Measurements from ENCODE around the gene ZNF507. TPM values are rescaled to one million over a fixed set of nuclear protein-coding genes. Genes with fewer than 3 reads are reported as not detected.
"Not testable (repeated sequence)": the region's sequence is repeated elsewhere in the genome, so short reads cannot be mapped to it uniquely, and the experiment has no call there.

Gene ZNF507
- total and polyA plus RNA-seq, 2 donors: 8.9 to 35.5 TPM

- Histone ChIP-seq H3K4me1 (ENCODE audit: insufficient read depth) (no peaks in the 10 kb centered on the region), H3K4me3 (ENCODE audit: low read depth, low read length) (no peak overlapping the region), H3K36me3 (ENCODE audit: insufficient read depth) (no peaks in the 10 kb centered on the region), H3K27ac (ENCODE audit: low read depth) (no peak overlapping the region)
- WGBS: 83% methylated on average over 6 of the region's 6 CpGs
- DNase-seq (ENCODE audit: extremely low spot score): no peak
Measured at GRCh38 chr19:32367063-32367462, 21.7 kb downstream of the ZNF507 start.

GRCh38 chr19:32367948-32368536, 22.6 kb downstream of the ZNF507 start:
- H3K4me1 ChIP-seq (ENCODE audit: insufficient read depth): no peaks in the 10 kb centered on the region
- WGBS: 90% methylated on average over 3 of the region's 3 CpGs
- no peaks in the 10 kb centered on the region for H3K36me3 ChIP-seq (ENCODE audit: insufficient read depth)
- no peak overlapping the region for H3K27ac ChIP-seq (ENCODE audit: low read depth)
- no peak overlapping the region for H3K4me3 ChIP-seq (ENCODE audit: low read depth, low read length)
- DNase-seq (ENCODE audit: extremely low spot score): no peak

GRCh38 chr19:32368787-32369186, 23.4 kb downstream of the ZNF507 start:
- no peak overlapping the region for H3K27ac ChIP-seq (ENCODE audit: low read depth)
- WGBS: 83% methylated on average over 2 of the region's 2 CpGs
- no peaks in the 10 kb centered on the region for H3K36me3 ChIP-seq (ENCODE audit: insufficient read depth)
- no peak for DNase-seq (ENCODE audit: extremely low spot score)
- no peaks in the 10 kb centered on the region for H3K4me1 ChIP-seq (ENCODE audit: insufficient read depth)
- H3K4me3 ChIP-seq (ENCODE audit: low read depth, low read length): no peak overlapping the region

- H3K36me3 ChIP-seq (ENCODE audit: insufficient read depth): no peaks in the 10 kb centered on the region
- H3K27ac ChIP-seq (ENCODE audit: low read depth): peak overlapping the region; percentile 51
- H3K4me1 ChIP-seq (ENCODE audit: insufficient read depth): no peaks in the 10 kb centered on the region
- DNase-seq (ENCODE audit: extremely low spot score): no peak
- H3K4me3 ChIP-seq (ENCODE audit: low read depth, low read length): no peak overlapping the region
- WGBS: 78% methylated on average over 7 of the region's 7 CpGs
Measured at GRCh38 chr19:32372726-32373517, 27.5 kb downstream of the ZNF507 start.

- peak; percentile 61 for DNase-seq (ENCODE audit: extremely low spot score)
- H3K4me3 ChIP-seq (ENCODE audit: low read depth, low read length): no peak overlapping the region
- peak overlapping the region; percentile 51 for H3K27ac ChIP-seq (ENCODE audit: low read depth)
- WGBS: 21% methylated on average over 10 of the region's 10 CpGs
- H3K36me3 ChIP-seq (ENCODE audit: insufficient read depth): no peaks in the 10 kb centered on the region
- H3K4me1 ChIP-seq (ENCODE audit: insufficient read depth): no peaks in the 10 kb centered on the region
Measured at GRCh38 chr19:32373585-32374295, 28.3 kb downstream of the ZNF507 start.

- not testable (repeated sequence) for DNase-seq (ENCODE audit: extremely low spot score); H3K36me3 ChIP-seq (ENCODE audit: insufficient read depth)
Measured at GRCh38 chr19:32374362-32374761, 29.0 kb downstream of the ZNF507 start.

GRCh38 chr19:32377088-32377487, 31.7 kb downstream of the ZNF507 start:
- H3K36me3 ChIP-seq (ENCODE audit: insufficient read depth); H3K4me3 ChIP-seq (ENCODE audit: low read depth, low read length); H3K27ac ChIP-seq (ENCODE audit: low read depth); H3K4me1 ChIP-seq (ENCODE audit: insufficient read depth); DNase-seq (ENCODE audit: extremely low spot score): not testable (repeated sequence)
- WGBS: 96% methylated on average over 9 of the region's 9 CpGs

More at GRCh38 chr19:32374362-32374761, 29.0 kb downstream of the ZNF507 start:
- H3K4me3 ChIP-seq (ENCODE audit: low read depth, low read length); H3K4me1 ChIP-seq (ENCODE audit: insufficient read depth); H3K27ac ChIP-seq (ENCODE audit: low read depth): not testable (repeated sequence)
- WGBS: 73% methylated on average over 3 of the region's 3 CpGs

- Histone ChIP-seq H3K36me3 (ENCODE audit: insufficient read depth) (peaks cover 6% of the 10 kb centered on the region), H3K4me1 (ENCODE audit: insufficient read depth) (no peaks in the 10 kb centered on the region), H3K4me3 (ENCODE audit: low read depth, low read length) (no peak overlapping the region), H3K27ac (ENCODE audit: low read depth) (no peak overlapping the region)
- WGBS: 78% methylated on average over 3 of the region's 3 CpGs
- DNase-seq (ENCODE audit: extremely low spot score): no peak
Measured at GRCh38 chr19:32380269-32380668, 34.9 kb downstream of the ZNF507 start.

GRCh38 chr19:32387701-32388392, 42.4 kb downstream of the ZNF507 start:
- H3K27ac ChIP-seq (ENCODE audit: low read depth): no peak overlapping the region
- no peaks in the 10 kb centered on the region for H3K4me1 ChIP-seq (ENCODE audit: insufficient read depth)
- 37% methylated on average over 7 of the region's 7 CpGs for WGBS

GRCh38 chr19:32388393-32388855, 43.0 kb downstream of the ZNF507 start:
- no peak overlapping the region for H3K4me3 ChIP-seq (ENCODE audit: low read depth, low read length)
- H3K36me3 ChIP-seq (ENCODE audit: insufficient read depth): no peaks in the 10 kb centered on the region
- H3K27ac ChIP-seq (ENCODE audit: low read depth): no peak overlapping the region
- DNase-seq (ENCODE audit: extremely low spot score): no peak
- H3K4me1 ChIP-seq (ENCODE audit: insufficient read depth): no peaks in the 10 kb centered on the region
- WGBS: 81% methylated on average over 3 of the region's 3 CpGs

More at GRCh38 chr19:32387701-32388392, 42.4 kb downstream of the ZNF507 start:
- Histone ChIP-seq H3K4me3 (ENCODE audit: low read depth, low read length) (no peak overlapping the region), H3K36me3 (ENCODE audit: insufficient read depth) (no peaks in the 10 kb centered on the region)
- DNase-seq (ENCODE audit: extremely low spot score): no peak

- no peak for DNase-seq (ENCODE audit: extremely low spot score)
- Histone ChIP-seq H3K36me3 (ENCODE audit: insufficient read depth) (no peaks in the 10 kb centered on the region), H3K27ac (ENCODE audit: low read depth) (no peak overlapping the region), H3K4me1 (ENCODE audit: insufficient read depth) (no peaks in the 10 kb centered on the region), H3K4me3 (ENCODE audit: low read depth, low read length) (no peak overlapping the region)
- 75% methylated on average over 3 of the region's 3 CpGs for WGBS
Measured at GRCh38 chr19:32392901-32393300, 47.5 kb downstream of the ZNF507 start.

- 80% methylated on average over 6 of the region's 6 CpGs for WGBS
- H3K4me1 ChIP-seq (ENCODE audit: insufficient read depth): no peaks in the 10 kb centered on the region
- H3K27ac ChIP-seq (ENCODE audit: low read depth): no peak overlapping the region
- no peak overlapping the region for H3K4me3 ChIP-seq (ENCODE audit: low read depth, low read length)
- DNase-seq (ENCODE audit: extremely low spot score): no peak
- no peaks in the 10 kb centered on the region for H3K36me3 ChIP-seq (ENCODE audit: insufficient read depth)
Measured at GRCh38 chr19:32396046-32396652, 50.7 kb downstream of the ZNF507 start.

GRCh38 chr19:32397671-32398101, 52.3 kb downstream of the ZNF507 start:
- no peak for DNase-seq (ENCODE audit: extremely low spot score)
- Histone ChIP-seq H3K36me3 (ENCODE audit: insufficient read depth) (no peaks in the 10 kb centered on the region), H3K4me1 (ENCODE audit: insufficient read depth) (no peaks in the 10 kb centered on the region), H3K27ac (ENCODE audit: low read depth) (no peak overlapping the region), H3K4me3 (ENCODE audit: low read depth, low read length) (no peak overlapping the region)
- WGBS: 65% methylated on average over 5 of the region's 5 CpGs
